Right lobe of liver (tissue), 6 donors: ENCODE measurements around the gene NAALADL2. TPM values are rescaled to one million over a fixed set of nuclear protein-coding genes. Genes with fewer than 3 reads are reported as not detected.

Experiments
- ATAC-seq, 4 donors: fragments of 200-7000 bp; cut with Tn5 transposase; one replicate each; pipeline ENCODE4 v1.9.1; 2020; ENCODE audit warnings: mild to moderate bottlenecking in 4 of 4, moderate library complexity in 4 of 4
- DNase-seq, 3 donors: peaks; one replicate each; pipeline ENCODE4 v3.0.0-alpha.2; 2020
- H3K27ac ChIP-seq, 3 donors: fragments of 200-600 bp; one replicate each; pipeline ENCODE4 v1.8.0; 2022
- H3K27me3 ChIP-seq, 2 donors: fragments of 200-600 bp; one replicate each; pipeline ENCODE4 v1.8.0; 2022
- H3K36me3 ChIP-seq, 4 donors: fragments of 200-600 bp; sonication (generic) in 1 of 4; one replicate each; pipeline versions ENCODE4 v1.5.1 to v1.8.0; 2017 to 2022; ENCODE audit warnings: control low read depth in 1 of 4
- H3K4me1 ChIP-seq, 4 donors: fragments of 200-600 bp; sonication (generic) in 1 of 4; one replicate each; pipeline versions ENCODE4 v1.5.1 to v1.8.0; 2017 to 2022; ENCODE audit warnings: control low read depth in 1 of 4
- H3K4me3 ChIP-seq, 3 donors: fragments of 200-600 bp; one replicate each; pipeline ENCODE4 v1.8.0; 2022
- H3K9me3 ChIP-seq, 4 donors: fragments of 200-600 bp; sonication (generic) in 1 of 4; one replicate each; pipeline versions ENCODE4 v1.5.1 to v1.8.0; 2017 to 2022; ENCODE audit warnings: control low read depth in 1 of 4
- POLR2A ChIP-seq: fragments of 450-650 bp; IDR thresholded peaks from one replicate; pipeline ENCODE4 v1.6.1; 2017; ENCODE audit warnings: antibody characterized with exemption, mild to moderate bottlenecking
- WGBS: methylation state at CpG from one replicate; pipeline ENCODE4 v1.1.6; 2018; ENCODE audit warnings: low coverage, low lambda C conversion rate; ENCODE audit not compliant: insufficient coverage; ENCODE audit errors: missing lambda C conversion rate; 5-methylcytosine and 5-hydroxymethylcytosine counted together
- intact Hi-C, 2 donors: fragments of 100-400 bp; cut with DNase I; formaldehyde crosslinking; loops; one replicate each; pipeline versions ENCODE4 v1.11.2 to v1.14.1; 2022
- total RNA-seq, 6 experiments: library from RNA; depleted of rRNA in 2 of 6; stranded (reverse); fragments of >200 nt in 2 of 6; fragmentation: NEBNext Ultra II Directional in 3 of 6; extraction: Animal tissue kit (Norgen Biotek cat#: 25700) in 3 of 6; gene quantifications; one replicate each; pipeline versions ENCODE4 v1.1.0 to v1.2.4, GENCODE V29; 2016 to 2023
- TF ChIP-seq, protein P1 (sequence below), 4 donors: fragments of 200-600 bp in 3 of 4; fragments of 450-650 bp in 1 of 4; IDR thresholded peaks; one replicate each; pipeline versions ENCODE4 v1.5.1 to v1.8.0; 2016 to 2022; ENCODE audit warnings: antibody characterized with exemption in 4 of 4, mild to moderate bottlenecking in 2 of 4
- donor health status: DM: no; HTN: yes; CAD: no.
- donor health status: DM: no; HTN: no; CAD: no.
- donor health status: DM: no; HTN: no; CAD: no.
- donor health status: DM: no; HTN: yes; CAD: no.
- donor health status: DM: no; HTN: yes; CAD: no.

Gene NAALADL2
- total RNA-seq, 6 experiments from 2014 or later = 0.86 to 4.9 (median 3.2) TPM

DNA sequence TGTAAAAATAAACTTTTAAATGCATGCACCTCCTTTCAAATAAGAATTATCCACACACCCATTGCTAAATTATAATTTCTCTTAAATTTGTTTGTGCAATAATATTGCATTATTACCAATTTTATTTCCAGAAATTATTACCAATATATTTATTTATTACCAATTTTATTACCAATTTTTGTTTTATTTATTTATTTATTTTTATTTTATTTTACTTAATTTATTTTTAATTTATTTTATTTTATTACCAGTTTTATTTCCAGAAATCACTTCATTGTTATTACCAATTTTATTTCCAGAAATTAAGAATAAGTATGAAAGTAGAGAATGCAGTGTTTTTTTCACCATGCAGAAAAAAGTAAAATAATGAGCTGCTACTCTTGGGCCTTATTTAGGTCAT, 525.4 kb downstream of the NAALADL2 start:
- no peak for ATAC-seq
- H3K4me1 ChIP-seq = no peaks in the 10 kb centered on the region
- TF ChIP-seq, protein P1, sequence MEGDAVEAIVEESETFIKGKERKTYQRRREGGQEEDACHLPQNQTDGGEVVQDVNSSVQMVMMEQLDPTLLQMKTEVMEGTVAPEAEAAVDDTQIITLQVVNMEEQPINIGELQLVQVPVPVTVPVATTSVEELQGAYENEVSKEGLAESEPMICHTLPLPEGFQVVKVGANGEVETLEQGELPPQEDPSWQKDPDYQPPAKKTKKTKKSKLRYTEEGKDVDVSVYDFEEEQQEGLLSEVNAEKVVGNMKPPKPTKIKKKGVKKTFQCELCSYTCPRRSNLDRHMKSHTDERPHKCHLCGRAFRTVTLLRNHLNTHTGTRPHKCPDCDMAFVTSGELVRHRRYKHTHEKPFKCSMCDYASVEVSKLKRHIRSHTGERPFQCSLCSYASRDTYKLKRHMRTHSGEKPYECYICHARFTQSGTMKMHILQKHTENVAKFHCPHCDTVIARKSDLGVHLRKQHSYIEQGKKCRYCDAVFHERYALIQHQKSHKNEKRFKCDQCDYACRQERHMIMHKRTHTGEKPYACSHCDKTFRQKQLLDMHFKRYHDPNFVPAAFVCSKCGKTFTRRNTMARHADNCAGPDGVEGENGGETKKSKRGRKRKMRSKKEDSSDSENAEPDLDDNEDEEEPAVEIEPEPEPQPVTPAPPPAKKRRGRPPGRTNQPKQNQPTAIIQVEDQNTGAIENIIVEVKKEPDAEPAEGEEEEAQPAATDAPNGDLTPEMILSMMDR (IDR thresholded peaks at IDR 0.05) = no peak
- no peak for TF ChIP-seq POLR2A

DNA sequence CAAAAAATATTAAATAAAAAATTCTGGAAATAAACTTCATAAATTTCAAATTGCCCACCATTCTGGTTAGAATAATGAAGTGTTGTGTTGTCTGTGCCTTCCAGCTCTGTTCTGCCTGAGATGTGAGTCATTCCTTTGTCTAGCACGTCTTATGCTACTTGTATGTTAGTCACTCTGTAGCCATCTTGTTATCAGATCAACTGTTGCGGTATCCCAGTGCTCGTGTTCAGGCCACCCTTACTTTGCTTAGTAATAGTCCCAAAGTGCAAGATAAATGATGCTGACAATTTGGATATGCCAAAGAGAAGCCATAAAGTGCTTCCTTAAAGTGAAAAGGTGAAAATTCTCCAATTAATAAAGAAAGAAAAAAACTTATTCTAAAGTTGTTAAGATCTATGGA, 527.5 kb downstream of the NAALADL2 start:
- no peaks in the 10 kb centered on the region for H3K4me1 ChIP-seq
- intact Hi-C loops = no loop called here

More for the DNA sequence above, 525.4 kb downstream of the NAALADL2 start:
- Histone ChIP-seq H3K36me3 (no peaks in the 10 kb centered on the region), H3K4me3 (no peak overlapping the region), H3K27me3 (no peaks in the 10 kb centered on the region), H3K27ac (no peak overlapping the region), H3K9me3 (no peaks in the 10 kb centered on the region)
- no peak for DNase-seq
- intact Hi-C loops = no loop called here

DNA sequence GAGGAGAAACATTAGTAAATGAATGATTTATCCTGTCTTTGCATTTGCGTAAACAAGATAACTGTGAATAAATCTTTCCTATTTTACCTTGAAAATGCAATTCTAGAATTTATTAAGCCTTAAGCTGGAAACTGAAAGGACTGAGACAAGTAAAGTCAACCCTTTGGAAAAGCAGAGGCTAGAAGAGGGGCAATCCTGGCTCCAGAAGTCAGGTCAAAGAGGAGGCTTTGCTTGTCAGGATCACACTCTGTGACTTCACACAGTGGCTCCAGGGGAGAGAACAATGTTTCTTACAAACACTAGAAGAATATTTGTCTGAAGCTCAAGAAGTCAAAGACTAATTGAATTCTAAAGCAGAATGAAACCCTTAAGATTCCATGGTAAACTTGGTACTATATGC, 530.4 kb downstream of the NAALADL2 start:
- 86% methylated on average over 1 of the region's 1 CpG for WGBS
- Histone ChIP-seq H3K9me3 (no peaks in the 10 kb centered on the region), H3K27ac (no peak overlapping the region)

More for the DNA sequence above, 527.5 kb downstream of the NAALADL2 start:
- no peak for DNase-seq
- 92% methylated on average over 3 of the region's 3 CpGs for WGBS
- H3K4me3 ChIP-seq = no peak overlapping the region
- H3K36me3 ChIP-seq = no peaks in the 10 kb centered on the region
- no peaks in the 10 kb centered on the region for H3K9me3 ChIP-seq
- H3K27me3 ChIP-seq = no peaks in the 10 kb centered on the region
- no peak overlapping the region for H3K27ac ChIP-seq
- ATAC-seq = no peak
- no peak for TF ChIP-seq POLR2A
- TF ChIP-seq, protein P1 (IDR thresholded peaks at IDR 0.05) = no peak

DNA sequence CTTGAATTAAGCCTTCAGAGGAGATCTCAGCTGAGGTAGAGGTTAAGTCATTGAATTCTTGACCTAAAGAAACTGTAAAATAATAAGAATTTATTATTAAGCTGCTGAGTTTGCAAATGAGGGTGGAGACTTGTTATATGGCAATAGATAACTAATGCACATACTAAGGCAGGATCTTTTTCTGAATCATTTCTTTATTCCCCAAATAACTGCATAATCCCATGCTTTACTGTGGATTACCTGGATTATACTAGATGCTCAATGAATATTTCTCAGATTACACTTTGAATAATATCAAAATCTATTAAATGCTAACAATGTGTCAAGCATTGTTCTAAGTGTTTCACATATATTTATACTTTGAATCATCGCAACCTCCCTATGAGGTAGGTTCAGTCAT, 532.5 kb downstream of the NAALADL2 start:
- no peaks in the 10 kb centered on the region for H3K36me3 ChIP-seq
- H3K4me1 ChIP-seq = no peaks in the 10 kb centered on the region
- no peaks in the 10 kb centered on the region for H3K27me3 ChIP-seq
- WGBS = 87% methylated on average over 1 of the region's 1 CpG
- TF ChIP-seq POLR2A = no peak
- TF ChIP-seq, protein P1 (IDR thresholded peaks at IDR 0.05) = no peak
- intact Hi-C loops = no loop called here
- no peaks in the 10 kb centered on the region for H3K9me3 ChIP-seq
- DNase-seq (no peak), ATAC-seq (no peak)
- no peak overlapping the region for H3K4me3 ChIP-seq
- no peak overlapping the region for H3K27ac ChIP-seq

More for the DNA sequence above, 530.4 kb downstream of the NAALADL2 start:
- intact Hi-C loops = no loop called here
- Histone ChIP-seq H3K36me3 (no peaks in the 10 kb centered on the region), H3K4me3 (no peak overlapping the region), H3K4me1 (no peaks in the 10 kb centered on the region), H3K27me3 (no peaks in the 10 kb centered on the region)
- TF ChIP-seq POLR2A = no peak
- TF ChIP-seq, protein P1 (IDR thresholded peaks at IDR 0.05) = no peak
- no peak for ATAC-seq
- DNase-seq = no peak

DNA sequence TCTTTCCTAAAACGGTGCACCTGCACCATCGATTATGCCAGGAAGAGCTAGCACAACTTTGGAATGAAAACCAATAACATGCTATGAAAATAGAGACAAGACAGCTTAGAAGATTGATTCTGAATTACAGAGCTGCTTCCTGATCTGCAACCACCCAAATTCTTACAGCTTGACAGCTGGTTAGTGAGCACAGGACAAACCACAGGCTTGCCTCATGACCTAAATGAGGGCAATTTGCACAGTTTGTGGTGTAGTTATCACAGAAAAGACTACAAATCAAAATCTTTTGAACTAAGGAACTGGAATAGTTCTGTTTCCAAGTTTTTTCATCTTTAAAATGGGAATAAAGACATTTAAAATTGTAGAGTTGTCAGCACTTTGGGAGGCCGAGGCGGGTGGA, 533.5 kb downstream of the NAALADL2 start:
- TF ChIP-seq POLR2A = no peak
- TF ChIP-seq, protein P1 (IDR thresholded peaks at IDR 0.05) = no peak
- H3K36me3 ChIP-seq = no peaks in the 10 kb centered on the region
- no peak for ATAC-seq
- no peak for DNase-seq
- no peaks in the 10 kb centered on the region for H3K9me3 ChIP-seq
- H3K27me3 ChIP-seq = no peaks in the 10 kb centered on the region
- 85% methylated on average over 4 of the region's 4 CpGs for WGBS
- H3K4me3 ChIP-seq = no peak overlapping the region
- H3K4me1 ChIP-seq = no peaks in the 10 kb centered on the region
- intact Hi-C loops = no loop called here
- H3K27ac ChIP-seq = no peak overlapping the region
